A549 (cell line): ENCODE data around the gene MALRD1. TPM values are rescaled to one million over a fixed set of nuclear protein-coding genes. Genes with fewer than 3 reads are reported as not detected.
"Not testable (repeated sequence)": the region's sequence is repeated elsewhere in the genome, so short reads cannot be mapped to it uniquely, and the experiment has no call there.

Source experiments
- ATAC-seq, 2 experiments: fragments of 200-7000 bp in 1 of 2; fragments of >200 bp in 1 of 2; cut with Nextera tagmentation in 1 of 2; cut with Tn5 transposase in 1 of 2; 3 replicates each; pipeline versions ENCODE4 v1.8.0 to v1.9.1; 2018 to 2020; ENCODE audit warnings: mild to moderate bottlenecking in 1 of 2, moderate library complexity in 1 of 2
- CTCF ChIA-PET: fragments of 300-600 bp; sonication (Branson Sonifier 250); formaldehyde crosslinking; extraction: SDS; loops from one replicate; lab custom pipeline; 2021; ENCODE audit warnings: antibody characterized with exemption, inconsistent platforms; lab: Yijun Ruan, JAX
- POLR2A ChIA-PET: fragments of 350-600 bp; formaldehyde crosslinking; extraction: SDS; loops from one replicate; lab custom pipeline; 2021; ENCODE audit warnings: antibody characterized with exemption, inconsistent platforms; lab: Yijun Ruan, JAX
- DNase-seq, 2 experiments: peaks; one replicate each; pipeline versions ENCODE4 v3.0.0 to v3.0.0-alpha.2; 2011 to 2016; ENCODE audit warnings: low read depth in 1 of 2, low spot score in 1 of 2
- FAIRE-seq: peaks from 2 replicates; lab custom pipeline; 2011; peaks lifted over from hg19 to GRCh38; lab: Jason Lieb, UNC
- H3K27ac ChIP-seq, 2 experiments: fragments of >200 bp; sonication (Bioruptor Twin); formaldehyde crosslinking; 3 replicates each; pipeline ENCODE4 v1.5.1; 2016 to 2017
- H3K4me1 ChIP-seq: fragments of >200 bp; sonication (Bioruptor Twin); formaldehyde crosslinking; 3 replicates; pipeline ENCODE4 v1.6.1; 2016
- H3K4me2 ChIP-seq: fragments of >200 bp; sonication (Bioruptor Twin); formaldehyde crosslinking; 3 replicates; pipeline ENCODE4 v1.6.1; 2016
- H3K4me3 ChIP-seq: fragments of >200 bp; sonication (Bioruptor Twin); formaldehyde crosslinking; 3 replicates; pipeline ENCODE4 v1.5.1; 2016
- H3K9me3 ChIP-seq: fragments of >200 bp; sonication (Bioruptor Twin); formaldehyde crosslinking; 3 replicates; pipeline ENCODE4 v1.6.1; 2016
- CBX8 ChIP-seq: fragments of 200-600 bp; sonication (generic); IDR thresholded peaks from 2 replicates; pipeline ENCODE4 v1.6.1; 2016
- CEBPB ChIP-seq, 2 experiments: fragments of >200 bp in 1 of 2; sonication (Bioruptor Twin) in 1 of 2; formaldehyde crosslinking in 1 of 2; IDR thresholded peaks; 2 replicates each; pipeline ENCODE4 v1.6.1; 2012 to 2016
- CTCF ChIP-seq: fragments of >200 bp; sonication (Bioruptor Twin); formaldehyde crosslinking; IDR thresholded peaks from 3 replicates; pipeline ENCODE4 v1.5.1; 2016
- ESRRA ChIP-seq: fragments of 150-350 bp; IDR thresholded peaks from 2 replicates; pipeline ENCODE4 v1.6.1; 2014; ENCODE audit warnings: mild to moderate bottlenecking, low read length, borderline replicate concordance
- FOXS1 ChIP-seq: fragments of 250-450 bp; sonication (Bioruptor Pico); IDR thresholded peaks from 2 replicates; pipeline ENCODE4 v1.5.0; 2020; ENCODE audit warnings: mild to moderate bottlenecking, moderate library complexity
- GATA3 ChIP-seq: IDR thresholded peaks from 2 replicates; pipeline ENCODE4 v1.6.1; 2012; ENCODE audit warnings: borderline replicate concordance
- HDAC2 ChIP-seq: fragments of 200-600 bp; sonication (generic); IDR thresholded peaks from 2 replicates; pipeline ENCODE4 v1.6.1; 2016
- HEYL ChIP-seq: fragments of 250-450 bp; sonication (Bioruptor Pico); IDR thresholded peaks from 2 replicates; pipeline ENCODE4 v1.8.0; 2021; ENCODE audit warnings: mild to moderate bottlenecking, moderate library complexity
- HOXB5 ChIP-seq: fragments of 250-450 bp; sonication (Bioruptor Pico); IDR thresholded peaks from 2 replicates; pipeline ENCODE4 v1.5.0; 2020; ENCODE audit warnings: mild to moderate bottlenecking, moderate library complexity
- JUNB ChIP-seq: fragments of >200 bp; sonication (Bioruptor Twin); formaldehyde crosslinking; IDR thresholded peaks from 2 replicates; pipeline ENCODE4 v1.6.1; 2016
- KDM5A ChIP-seq: fragments of 200-600 bp; sonication (generic); IDR thresholded peaks from 2 replicates; pipeline ENCODE4 v1.6.1; 2016; ENCODE audit warnings: antibody characterized with exemption, mild to moderate bottlenecking
- MAFK ChIP-seq: fragments of 450-650 bp; IDR thresholded peaks from 2 replicates; pipeline ENCODE4 v1.6.1; 2014; ENCODE audit not compliant: partially characterized antibody
- NPAS2 ChIP-seq: fragments of 250-450 bp; sonication (Bioruptor Pico); IDR thresholded peaks from 2 replicates; pipeline ENCODE4 v1.8.0; 2022; ENCODE audit warnings: mild to moderate bottlenecking, moderate library complexity, borderline replicate concordance
- NR3C1 ChIP-seq: fragments of >200 bp; sonication (Bioruptor Twin); formaldehyde crosslinking; IDR thresholded peaks from 3 replicates; pipeline ENCODE4 v1.6.1; 2017
- RARB ChIP-seq: fragments of 250-450 bp; sonication (Bioruptor Pico); IDR thresholded peaks from 2 replicates; pipeline ENCODE4 v1.8.0; 2021; ENCODE audit warnings: mild to moderate bottlenecking, moderate library complexity
- RCOR1 ChIP-seq: fragments of 150-350 bp; IDR thresholded peaks from 2 replicates; pipeline ENCODE4 v1.6.1; 2014; ENCODE audit warnings: antibody characterized with exemption, low read length, low read depth
- REST ChIP-seq: fragments of 200-600 bp; sonication (generic); IDR thresholded peaks from 2 replicates; pipeline ENCODE4 v1.6.1; 2016; ENCODE audit warnings: antibody characterized with exemption, mild to moderate bottlenecking, moderate library complexity
- RNF2 ChIP-seq: fragments of 200-600 bp; sonication (generic); IDR thresholded peaks from 2 replicates; pipeline ENCODE4 v1.6.1; 2016; ENCODE audit warnings: low read depth, mild to moderate bottlenecking, antibody characterized with exemption, moderate library complexity, borderline replicate concordance
- SMC3 ChIP-seq: fragments of >200 bp; sonication (Bioruptor Twin); formaldehyde crosslinking; IDR thresholded peaks from 3 replicates; pipeline ENCODE4 v1.6.1; 2018; ENCODE audit warnings: inconsistent platforms
- USF2 ChIP-seq: fragments of 450-650 bp; IDR thresholded peaks from 2 replicates; pipeline ENCODE4 v1.6.1; 2014; ENCODE audit warnings: antibody characterized with exemption
- ZNF302 ChIP-seq: fragments of 250-450 bp; sonication (Bioruptor Pico); IDR thresholded peaks from 2 replicates; pipeline ENCODE4 v1.9.0; 2021; ENCODE audit warnings: inconsistent platforms, mild to moderate bottlenecking, moderate library complexity
- ZSCAN20 ChIP-seq: fragments of 250-450 bp; sonication (Bioruptor Pico); IDR thresholded peaks from 2 replicates; pipeline ENCODE4 v1.8.0; 2022; ENCODE audit warnings: mild to moderate bottlenecking, moderate library complexity
- WGBS: methylation state at CpG from one replicate; pipeline ENCODE4 v1.1.6; 2017; ENCODE audit errors: missing lambda C conversion rate; 5-methylcytosine and 5-hydroxymethylcytosine counted together
- polyA plus RNA-seq, 4 experiments: library from polyadenylated mRNA; depleted of rRNA in 3 of 4; stranded (reverse); fragments of >200 nt; fragmentation: RNase III in 1 of 4; extraction: RNeasy Plus Mini Kit Qiagen cat#74134 plus additional on column Dnase treatment in 1 of 4; gene quantifications; 2 replicates in 3 of 4; 3 replicates in 1 of 4; pipeline ENCODE4 v1.2.3, GENCODE V29; 2011 to 2017
- TF ChIP-seq, protein P1 (sequence below): fragments of 150-350 bp; IDR thresholded peaks from 2 replicates; pipeline ENCODE4 v1.6.1; 2014; ENCODE audit warnings: low read depth, mild to moderate bottlenecking, low read length

Gene MALRD1
- polyA plus RNA-seq, 2 of the 4 experiments (the other 2 are of a cell fraction) = not detected

GRCh38 chr10:19500959-19501358 lies 452.4 kb downstream of the MALRD1 start (continued):
- TF ChIP-seq, protein P1, sequence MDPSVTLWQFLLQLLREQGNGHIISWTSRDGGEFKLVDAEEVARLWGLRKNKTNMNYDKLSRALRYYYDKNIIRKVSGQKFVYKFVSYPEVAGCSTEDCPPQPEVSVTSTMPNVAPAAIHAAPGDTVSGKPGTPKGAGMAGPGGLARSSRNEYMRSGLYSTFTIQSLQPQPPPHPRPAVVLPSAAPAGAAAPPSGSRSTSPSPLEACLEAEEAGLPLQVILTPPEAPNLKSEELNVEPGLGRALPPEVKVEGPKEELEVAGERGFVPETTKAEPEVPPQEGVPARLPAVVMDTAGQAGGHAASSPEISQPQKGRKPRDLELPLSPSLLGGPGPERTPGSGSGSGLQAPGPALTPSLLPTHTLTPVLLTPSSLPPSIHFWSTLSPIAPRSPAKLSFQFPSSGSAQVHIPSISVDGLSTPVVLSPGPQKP = no peak
- TF ChIP-seq ESRRA = no peak

- H3K27ac ChIP-seq = no peak overlapping the region
- no peak for ATAC-seq
- H3K9me3 ChIP-seq = no peaks in the 10 kb centered on the region
- 33% methylated on average over 6 of the region's 6 CpGs for WGBS
- ChIA-PET POLR2A (no interaction called here), CTCF (no interaction called here)
- no peak for FAIRE-seq
- H3K4me3 ChIP-seq = no peak overlapping the region
- no peak overlapping the region for H3K4me2 ChIP-seq
- TF ChIP-seq ZSCAN20 (CRISPR knock-in tag) (no peak), RARB (no peak), REST (no peak), ZNF302 (CRISPR knock-in tag) (no peak), USF2 (no peak), CEBPB (IDR thresholded peaks at IDR 0.05) (no peak), GATA3 (no peak), JUNB (no peak), MAFK (no peak)
- DNase-seq = no peak
- H3K4me1 ChIP-seq = no peaks in the 10 kb centered on the region
Measured at GRCh38 chr10:19505320-19506312, 457.0 kb downstream of the MALRD1 start.

DNA sequence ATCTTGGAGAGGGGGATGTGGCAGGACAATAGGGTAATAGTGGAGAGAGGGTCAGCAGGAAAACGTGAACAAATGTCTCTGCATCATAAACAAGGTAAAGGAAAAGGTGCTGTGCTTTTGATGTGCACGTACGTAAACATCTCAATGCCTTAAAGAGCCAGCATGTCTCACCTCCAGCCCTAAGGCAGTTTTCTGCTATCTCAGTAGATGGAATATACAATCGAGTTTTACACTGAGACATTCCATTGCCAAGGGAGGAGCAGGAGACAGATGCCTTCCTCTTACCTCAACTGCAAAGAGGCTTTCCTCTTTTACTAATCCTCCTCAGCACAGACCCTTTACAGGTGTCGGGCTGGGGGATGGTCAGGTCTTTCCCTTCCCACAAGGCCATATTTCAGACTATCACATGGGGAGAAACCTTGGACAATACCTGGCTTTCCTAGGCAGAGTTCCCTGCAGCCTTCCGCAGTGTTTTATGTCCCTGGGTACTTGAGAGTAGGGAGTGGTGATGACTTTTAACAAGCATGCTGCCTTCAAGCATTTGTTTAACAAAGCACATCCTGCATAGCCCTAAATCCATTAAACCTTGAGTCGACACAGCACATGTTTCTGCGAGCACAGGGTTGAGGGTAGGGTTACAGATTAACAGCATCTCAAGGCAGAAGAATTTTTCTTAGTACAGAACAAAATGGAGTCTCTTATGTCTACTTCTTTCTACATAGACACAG lies 461.6 kb downstream of the MALRD1 start:
- DNase-seq, H3K27ac ChIP-seq, H3K4me3 ChIP-seq, H3K4me1 ChIP-seq, H3K9me3 ChIP-seq, POLR2A ChIA-PET, ATAC-seq, CTCF ChIA-PET, H3K4me2 ChIP-seq, FAIRE-seq: not testable (repeated sequence)
- 29% methylated on average over 8 of the region's 8 CpGs for WGBS

DNA sequence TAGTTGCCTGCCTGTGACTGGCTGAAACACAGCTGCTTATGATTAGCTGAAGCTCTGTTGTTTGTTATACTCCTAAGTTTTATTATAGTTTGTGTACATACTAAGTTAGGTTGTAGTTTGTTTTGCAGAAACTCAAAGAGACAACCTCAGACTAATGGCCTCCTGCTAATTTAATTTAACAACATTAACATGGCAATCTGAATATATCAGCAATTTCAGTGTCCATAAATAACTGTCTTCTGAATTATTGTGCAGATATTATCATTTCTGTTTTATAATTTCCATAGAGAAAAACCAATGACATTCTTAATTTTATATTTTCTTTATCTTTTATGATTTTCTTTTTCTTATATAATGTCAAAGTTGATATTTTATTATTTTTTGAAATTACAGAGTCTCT lies 469.5 kb downstream of the MALRD1 start:
- FAIRE-seq = no peak

More for the DNA sequence above, 469.5 kb downstream of the MALRD1 start:
- H3K4me3 ChIP-seq = no peak overlapping the region
- H3K4me2 ChIP-seq = no peak overlapping the region
- POLR2A ChIA-PET = no interaction called here
- CTCF ChIA-PET = no interaction called here
- no peak for ATAC-seq
- H3K4me1 ChIP-seq = no peaks in the 10 kb centered on the region
- H3K27ac ChIP-seq = no peak overlapping the region
- TF ChIP-seq KDM5A = no peak
- no peak for TF ChIP-seq FOXS1 (CRISPR knock-in tag)
- TF ChIP-seq HDAC2 = no peak
- no peak for TF ChIP-seq RCOR1
- TF ChIP-seq NPAS2 (CRISPR knock-in tag) = no peak
- TF ChIP-seq CBX8 = no peak
- no peak for TF ChIP-seq SMC3
- no peak for TF ChIP-seq RNF2
- no peak for TF ChIP-seq CTCF
- TF ChIP-seq HOXB5 (CRISPR knock-in tag) = no peak
- TF ChIP-seq NR3C1 = no peak
- TF ChIP-seq HEYL (CRISPR knock-in tag) = no peak
- no peak for DNase-seq
- H3K9me3 ChIP-seq = no peaks in the 10 kb centered on the region
